K562 (cell line): ENCODE measurements around the gene GRIK2. TPM values are rescaled to one million over a fixed set of nuclear protein-coding genes. Genes with fewer than 3 reads are reported as not detected.

Experiments
- ATAC-seq: fragments of 200-7000 bp; cut with Tn5 transposase; 3 replicates; pipeline ENCODE4 v1.9.1; 2020; ENCODE audit warnings: moderate library complexity
- BruUV-seq: library from RNA; stranded (reverse); fragments of 400-500 nt; replicated peaks from 2 replicates; lab custom pipeline; 2021; lab: Mats Ljungman, UMichigan
- CTCF ChIA-PET: fragments of 300-600 bp; formaldehyde crosslinking; extraction: SDS; loops from one replicate; lab custom pipeline; 2021; ENCODE audit warnings: low intra/inter-chr PET ratio; lab: Yijun Ruan, JAX
- POLR2A ChIA-PET: fragments of 300-600, 350-650 bp; sonication (Branson Sonifier 250); formaldehyde crosslinking; extraction: SDS; loops from one replicate; lab custom pipeline; 2021; ENCODE audit warnings: antibody characterized with exemption, inconsistent platforms; lab: Yijun Ruan, JAX
- DNase-seq, 4 experiments: peaks; one replicate each; pipeline versions ENCODE4 v3.0.0 to v3.0.0-alpha.2; 2011 to 2018; ENCODE audit warnings: low spot score in 3 of 4, mixed read lengths in 3 of 4; ENCODE audit errors: extremely low read depth in 1 of 4
- FAIRE-seq: peaks from 2 replicates; lab custom pipeline; 2011; peaks lifted over from hg19 to GRCh38; lab: Jason Lieb, UNC
- H2AFZ ChIP-seq: 2 replicates; pipeline ENCODE4 v1.6.0; 2011; ENCODE audit warnings: low read depth, low read length, control low read depth, inconsistent platforms
- H3K27ac ChIP-seq: fragments of 200-600 bp; 3 replicates; pipeline ENCODE4 v1.8.0; 2011; ENCODE audit warnings: low read depth, mild to moderate bottlenecking, control low read depth, inconsistent platforms, low read length, moderate library complexity, mixed read lengths; ENCODE audit errors: extremely low read depth
- H3K27me3 ChIP-seq, 2 experiments: fragments of 300-600 bp in 1 of 2; 2 replicates in 1 of 2; 3 replicates in 1 of 2; pipeline versions ENCODE4 v1.6.0 to v1.8.0; 2011; ENCODE audit warnings: inconsistent platforms in 2 of 2, low read length in 2 of 2, mild to moderate bottlenecking in 1 of 2, mixed read lengths in 1 of 2, moderate library complexity in 1 of 2; ENCODE audit not compliant: control insufficient read depth in 2 of 2, insufficient read depth in 2 of 2
- H3K36me3 ChIP-seq: fragments of 300-600 bp; 3 replicates; pipeline ENCODE4 v1.8.0; 2011; ENCODE audit warnings: mild to moderate bottlenecking, low read length, inconsistent platforms; ENCODE audit not compliant: control insufficient read depth, insufficient read depth
- H3K4me1 ChIP-seq, 2 experiments: fragments of 200-600 bp in 1 of 2; replicated peaks in 1 of 2; 2 replicates in 1 of 2; 3 replicates in 1 of 2; pipeline versions ENCODE4 v1.5.1 to v1.8.0; 2011; ENCODE audit warnings: inconsistent platforms in 2 of 2, low read length in 2 of 2, mild to moderate bottlenecking in 1 of 2, mixed read lengths in 1 of 2, moderate library complexity in 1 of 2; ENCODE audit not compliant: control insufficient read depth in 2 of 2, insufficient read depth in 2 of 2
- H3K4me2 ChIP-seq: 2 replicates; pipeline ENCODE4 v1.6.1; 2011; ENCODE audit warnings: low read length, control low read depth, inconsistent platforms, mixed read lengths; ENCODE audit not compliant: insufficient read depth
- H3K4me3 ChIP-seq: fragments of 200-600 bp; sonication (generic), shearing (Covaris generic); 2 replicates; pipeline ENCODE4 v1.5.1; 2016; ENCODE audit warnings: control low read depth, inconsistent platforms
- H3K79me2 ChIP-seq: fragments of 200-600 bp; 3 replicates; pipeline ENCODE4 v1.8.0; 2011; ENCODE audit warnings: low read length, inconsistent platforms; ENCODE audit not compliant: control insufficient read depth, insufficient read depth
- H3K9ac ChIP-seq, 2 experiments: 2 replicates each; pipeline versions ENCODE4 v1.6.0 to v1.6.1; 2011; ENCODE audit warnings: low read depth in 2 of 2, low read length in 2 of 2, control low read depth in 1 of 2, inconsistent platforms in 1 of 2, mild to moderate bottlenecking in 1 of 2, mixed read lengths in 1 of 2; ENCODE audit not compliant: insufficient read depth in 1 of 2
- H3K9me1 ChIP-seq: one replicate; pipeline ENCODE4 v1.6.0; 2011; ENCODE audit warnings: inconsistent platforms, mild to moderate bottlenecking, low read length, moderate library complexity; ENCODE audit not compliant: control insufficient read depth, insufficient read depth
- H3K9me3 ChIP-seq: replicated peaks from 2 replicates; pipeline ENCODE4 v1.5.1; 2011; ENCODE audit warnings: low read depth, low read length, inconsistent platforms; ENCODE audit not compliant: control insufficient read depth, insufficient read depth
- H4K20me1 ChIP-seq: replicated peaks from 2 replicates; pipeline ENCODE4 v1.6.1; 2011; ENCODE audit warnings: low read length, inconsistent platforms, mixed read lengths; ENCODE audit not compliant: control insufficient read depth, insufficient read depth
- CBX8 ChIP-seq: fragments of 200-600 bp; sonication (generic); IDR thresholded peaks from 2 replicates; pipeline ENCODE4 v1.6.1; 2012; ENCODE audit warnings: borderline replicate concordance, mixed run types, low read depth, mild to moderate bottlenecking, moderate library complexity, mixed read lengths, low read length, control low read depth, inconsistent platforms; ENCODE audit not compliant: poor library complexity, severe bottlenecking; ENCODE audit errors: extremely low read depth
- CEBPZ ChIP-seq: fragments of 150-350 bp; IDR thresholded peaks from 2 replicates; pipeline ENCODE4 v1.6.1; 2014; ENCODE audit warnings: low read depth, mild to moderate bottlenecking, low read length, borderline replicate concordance
- HES1 ChIP-seq: fragments of 450-650 bp; IDR thresholded peaks from 2 replicates; pipeline ENCODE4 v1.6.1; 2016; ENCODE audit warnings: low read depth, mild to moderate bottlenecking, moderate library complexity
- HMGXB4 ChIP-seq: sonication (generic); formaldehyde crosslinking; IDR thresholded peaks from 2 replicates; pipeline ENCODE4 v1.8.1; 2023; ENCODE audit warnings: mild to moderate bottlenecking, missing genetic modification reagents
- MBD2 ChIP-seq: sonication (generic); IDR thresholded peaks from 2 replicates; pipeline ENCODE4 v1.6.1; 2016; ENCODE audit warnings: low read depth, borderline replicate concordance
- PHF8 ChIP-seq: fragments of 200-600 bp; sonication (generic); IDR thresholded peaks from 2 replicates; pipeline ENCODE4 v1.6.1; 2012; ENCODE audit warnings: mixed run types, mild to moderate bottlenecking, inconsistent platforms, low read length, moderate library complexity, borderline replicate concordance
- RBM15 ChIP-seq: fragments of 200-400 bp; formaldehyde crosslinking; IDR thresholded peaks from 2 replicates; pipeline ENCODE4 v1.6.1; 2018; ENCODE audit warnings: mild to moderate bottlenecking, low read length, moderate library complexity; ENCODE audit not compliant: insufficient read depth
- ZNF184 ChIP-seq: sonication (generic); formaldehyde crosslinking; IDR thresholded peaks from 2 replicates; pipeline ENCODE4 v1.5.0; 2020; ENCODE audit warnings: missing genetic modification reagents
- ZNF668 ChIP-seq: fragments of 250-450 bp; sonication (Bioruptor Pico); IDR thresholded peaks from 2 replicates; pipeline ENCODE4 v1.8.0; 2022; ENCODE audit warnings: mild to moderate bottlenecking, inconsistent platforms
- ZZZ3 ChIP-seq: fragments of 450-650 bp; IDR thresholded peaks from 2 replicates; pipeline ENCODE4 v1.6.1; 2016; ENCODE audit warnings: antibody characterized with exemption, mild to moderate bottlenecking, moderate library complexity
- WGBS: fragments of 100-300 bp; shearing (Covaris generic); methylation state at CpG from one replicate; pipeline ENCODE4 v1.1.6; 2016; ENCODE audit warnings: low coverage, mixed read lengths; ENCODE audit not compliant: insufficient coverage; ENCODE audit errors: missing lambda C conversion rate; 5-methylcytosine and 5-hydroxymethylcytosine counted together
- in situ Hi-C: fragments of 300-500 bp; cut with MboI; formaldehyde crosslinking; loops from 4 replicates; pipeline ENCODE4 v1.15.0; 2018; ENCODE audit warnings: inconsistent platforms, mixed read lengths
- intact Hi-C: fragments of 100-400 bp; cut with micrococcal nuclease; formaldehyde crosslinking; loops from 2 replicates; pipeline ENCODE4 v1.14.2; 2022
- polyA plus RNA-seq, 8 experiments: library from polyadenylated mRNA; depleted of rRNA in 4 of 8; stranded (reverse) in 5 of 8; unstranded in 3 of 8; fragments of >200 nt; fragmentation: Nextera tagmentation in 2 of 8; fragmentation: Illumina TruSeq in 1 of 8; extraction: Ambion mirVana in 2 of 8; extraction: Trizol in 1 of 8; gene quantifications; 2 replicates each; pipeline versions ENCODE4 v1.2.1 to v1.2.3, GENCODE V29; 2011 to 2014; ENCODE audit warnings: inconsistent platforms in 1 of 8, missing spikeins in 1 of 8
- total RNA-seq, 7 experiments: library from RNA; depleted of rRNA in 6 of 7; stranded (reverse); fragments of >200 nt in 6 of 7; fragmentation: Illumina TruSeq in 2 of 7; extraction: Trizol in 2 of 7; gene quantifications; 2 replicates each; pipeline versions ENCODE4 v1.2.1 to v1.2.3, GENCODE V29; 2011 to 2021; ENCODE audit warnings: low replicate concordance in 1 of 7

GRIK2 gene
- total and polyA plus RNA-seq, 9 of the 15 experiments (the other 6 are each of a cell fraction or from before 2014, with no cell fraction given) = not detected

GRCh38 chr6:101686653-101687052 is 293.1 kb downstream of the GRIK2 start:
- H3K27me3 ChIP-seq = no peaks in the 10 kb centered on the region
- H4K20me1 ChIP-seq = no peaks in the 10 kb centered on the region
- FAIRE-seq = no peak
- no peaks in the 10 kb centered on the region for H3K36me3 ChIP-seq
- H3K4me3 ChIP-seq = no peak overlapping the region
- DNase-seq = no peak
- ChIA-PET CTCF (no interaction called here), POLR2A (no interaction called here)
- H2AFZ ChIP-seq = no peak overlapping the region
- WGBS = 2% methylated on average over 3 of the region's 3 CpGs
- intact Hi-C loops = no loop called here
- no peaks in the 10 kb centered on the region for H3K79me2 ChIP-seq
- no TSS peak for BruUV-seq
- no peak overlapping the region for H3K27ac ChIP-seq
- no peaks in the 10 kb centered on the region for H3K9me3 ChIP-seq
- no peak for ATAC-seq
- H3K4me1 ChIP-seq = no peaks in the 10 kb centered on the region
- H3K9me1 ChIP-seq = no peaks in the 10 kb centered on the region
- in situ Hi-C loops = no loop called here
- H3K4me2 ChIP-seq = no peak overlapping the region
- no peak overlapping the region for H3K9ac ChIP-seq
- TF ChIP-seq CBX8 (no peak), HMGXB4 (CRISPR knock-in tag) (no peak), ZNF668 (no peak), MBD2 (no peak), ZNF184 (CRISPR knock-in tag) (no peak), ZZZ3 (no peak), HES1 (no peak), RBM15 (no peak), PHF8 (no peak), CEBPZ (no peak)
